Right lobe of liver (tissue), 6 donors: Measurements from ENCODE around the gene ZNF124. TPM values are rescaled to one million over a fixed set of nuclear protein-coding genes. Genes with fewer than 3 reads are reported as not detected.

Experiments
- ATAC-seq, 4 donors: fragments of 200-7000 bp; cut with Tn5 transposase; one replicate each; pipeline ENCODE4 v1.9.1; 2020; ENCODE audit warnings: mild to moderate bottlenecking in 4 of 4, moderate library complexity in 4 of 4
- DNase-seq, 3 donors: peaks; one replicate each; pipeline ENCODE4 v3.0.0-alpha.2; 2020
- H3K27ac ChIP-seq, 3 donors: fragments of 200-600 bp; one replicate each; pipeline ENCODE4 v1.8.0; 2022
- H3K27me3 ChIP-seq, 2 donors: fragments of 200-600 bp; one replicate each; pipeline ENCODE4 v1.8.0; 2022
- H3K36me3 ChIP-seq, 4 donors: fragments of 200-600 bp; sonication (generic) in 1 of 4; one replicate each; pipeline versions ENCODE4 v1.5.1 to v1.8.0; 2017 to 2022; ENCODE audit warnings: control low read depth in 1 of 4
- H3K4me1 ChIP-seq, 4 donors: fragments of 200-600 bp; sonication (generic) in 1 of 4; one replicate each; pipeline versions ENCODE4 v1.5.1 to v1.8.0; 2017 to 2022; ENCODE audit warnings: control low read depth in 1 of 4
- H3K4me3 ChIP-seq, 3 donors: fragments of 200-600 bp; one replicate each; pipeline ENCODE4 v1.8.0; 2022
- H3K9me3 ChIP-seq, 4 donors: fragments of 200-600 bp; sonication (generic) in 1 of 4; one replicate each; pipeline versions ENCODE4 v1.5.1 to v1.8.0; 2017 to 2022; ENCODE audit warnings: control low read depth in 1 of 4
- CTCF ChIP-seq, 4 donors: fragments of 200-600 bp in 3 of 4; fragments of 450-650 bp in 1 of 4; IDR thresholded peaks; one replicate each; pipeline versions ENCODE4 v1.5.1 to v1.8.0; 2016 to 2022; ENCODE audit warnings: antibody characterized with exemption in 4 of 4, mild to moderate bottlenecking in 2 of 4
- POLR2A ChIP-seq: fragments of 450-650 bp; IDR thresholded peaks from one replicate; pipeline ENCODE4 v1.6.1; 2017; ENCODE audit warnings: antibody characterized with exemption, mild to moderate bottlenecking
- WGBS: methylation state at CpG from one replicate; pipeline ENCODE4 v1.1.6; 2018; ENCODE audit warnings: low coverage, low lambda C conversion rate; ENCODE audit not compliant: insufficient coverage; ENCODE audit errors: missing lambda C conversion rate; 5-methylcytosine and 5-hydroxymethylcytosine counted together
- intact Hi-C, 2 donors: fragments of 100-400 bp; cut with DNase I; formaldehyde crosslinking; loops; one replicate each; pipeline versions ENCODE4 v1.11.2 to v1.14.1; 2022
- total RNA-seq, 6 experiments: library from RNA; depleted of rRNA in 2 of 6; stranded (reverse); fragments of >200 nt in 2 of 6; fragmentation: NEBNext Ultra II Directional in 3 of 6; extraction: Animal tissue kit (Norgen Biotek cat#: 25700) in 3 of 6; gene quantifications; one replicate each; pipeline versions ENCODE4 v1.1.0 to v1.2.4, GENCODE V29; 2016 to 2023
- donor health status: DM: no; HTN: yes; CAD: no.
- donor health status: DM: no; HTN: no; CAD: no.
- donor health status: DM: no; HTN: no; CAD: no.
- donor health status: DM: no; HTN: yes; CAD: no.
- donor health status: DM: no; HTN: yes; CAD: no.

The ZNF124 gene
- total RNA-seq, 6 experiments from 2014 or later, result 5.4 to 13.8 (median 6.6) TPM

- Histone ChIP-seq H3K27ac (no peak overlapping the region), H3K4me3 (no peak overlapping the region), H3K4me1 (no peaks in the 10 kb centered on the region), H3K9me3 (peaks cover 2 to 47% (median 13%) of the 10 kb centered on the region in 4 donors), H3K27me3 (no peaks in the 10 kb centered on the region), H3K36me3 (peaks cover 0 to 11% (median 0%) of the 10 kb centered on the region in 4 donors)
- intact Hi-C loops, result no loop called here
- TF ChIP-seq POLR2A, result no peak
- TF ChIP-seq CTCF (IDR thresholded peaks at IDR 0.05), result no peak
- no peak for DNase-seq
- no peak for ATAC-seq
- 100% methylated on average over 2 of the region's 2 CpGs for WGBS
Observed at GRCh38 chr1:247189981-247190798, 18.4 kb upstream of the ZNF124 start.

DNA sequence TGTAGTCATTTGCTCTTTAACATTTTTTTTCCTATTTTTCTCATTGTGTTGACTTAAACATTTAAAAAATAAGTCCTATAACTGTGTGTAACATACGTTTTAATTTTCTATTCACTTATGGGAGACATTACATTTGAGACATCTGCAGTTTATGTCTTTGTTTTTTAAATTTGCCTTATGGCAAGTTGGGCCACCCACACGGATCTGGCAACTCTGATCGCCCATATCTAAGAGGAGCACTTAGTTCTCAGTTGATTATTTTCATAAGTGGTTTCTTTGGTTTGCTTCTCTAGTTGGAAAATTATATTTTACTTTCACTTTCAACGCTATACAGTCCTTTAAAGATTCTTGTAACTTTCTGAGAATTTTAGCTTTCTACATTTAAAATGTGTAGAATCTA, 13.8 kb upstream of the ZNF124 start:
- no peak overlapping the region for H3K4me3 ChIP-seq
- intact Hi-C loops, result no loop called here
- no peak overlapping the region for H3K27ac ChIP-seq
- TF ChIP-seq CTCF (IDR thresholded peaks at IDR 0.05) (no peak), POLR2A (no peak)
- 89% methylated on average over 4 of the region's 4 CpGs for WGBS
- no peaks in the 10 kb centered on the region for H3K4me1 ChIP-seq
- DNase-seq (no peak), ATAC-seq (no peak)
- peaks cover 2 to 34% (median 13%) of the 10 kb centered on the region in 4 donors for H3K9me3 ChIP-seq
- no peaks in the 10 kb centered on the region for H3K27me3 ChIP-seq
- H3K36me3 ChIP-seq, result peaks cover 0 to 7% (median 0%) of the 10 kb centered on the region in 4 donors

GRCh38 chr1:247184254-247184653, 12.4 kb upstream of the ZNF124 start:
- no peaks in the 10 kb centered on the region for H3K4me1 ChIP-seq
- H3K36me3 ChIP-seq, result no peaks in the 10 kb centered on the region
- H3K4me3 ChIP-seq, result no peak overlapping the region
- no peak for ATAC-seq
- WGBS, result no CpG with 5 or more reads among the region's 4 CpGs
- no peaks in the 10 kb centered on the region for H3K27me3 ChIP-seq
- no peak for DNase-seq
- H3K9me3 ChIP-seq, result peaks cover 0 to 21% (median 10%) of the 10 kb centered on the region in 4 donors
- H3K27ac ChIP-seq, result no peak overlapping the region
- no peak for TF ChIP-seq POLR2A
- no peak for TF ChIP-seq CTCF (IDR thresholded peaks at IDR 0.05)
- intact Hi-C loops, result no loop called here

DNA sequence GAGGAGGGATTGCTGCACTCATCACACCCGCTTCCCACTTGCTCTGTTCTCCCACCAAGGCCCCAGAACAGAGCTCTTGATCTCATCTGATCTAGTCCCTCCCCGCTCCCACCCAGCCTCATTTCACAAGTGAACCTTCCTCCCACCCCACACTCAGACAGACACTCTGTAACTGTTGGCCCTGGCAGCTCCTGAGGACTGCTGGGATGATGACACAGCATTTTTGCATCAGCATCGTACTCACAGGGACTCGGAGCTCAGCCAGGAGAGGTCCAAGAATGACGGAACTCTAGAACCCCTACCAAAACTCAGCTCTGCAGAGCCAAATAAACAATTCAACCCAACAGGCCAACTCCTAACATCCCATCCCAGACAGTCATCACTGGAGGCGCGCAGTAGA, 11.2 kb upstream of the ZNF124 start:
- H3K4me3 ChIP-seq, result no peak overlapping the region
- intact Hi-C loops, result no loop called here
- H3K27ac ChIP-seq, result no peak overlapping the region
- 87% methylated on average over 4 of the region's 7 CpGs for WGBS
- TF ChIP-seq POLR2A, result no peak
- TF ChIP-seq CTCF (IDR thresholded peaks at IDR 0.05), result no peak
- H3K4me1 ChIP-seq, result no peaks in the 10 kb centered on the region
- no peak for ATAC-seq
- no peaks in the 10 kb centered on the region for H3K36me3 ChIP-seq
- no peaks in the 10 kb centered on the region for H3K27me3 ChIP-seq
- DNase-seq, result no peak
- peaks cover 0 to 13% (median 6%) of the 10 kb centered on the region in 4 donors for H3K9me3 ChIP-seq
